H1 (cell line): ENCODE results near the gene TAF11L14. TPM values are rescaled to one million over a fixed set of nuclear protein-coding genes. Genes with fewer than 3 reads are reported as not detected.

Experiments used
- CTCF ChIA-PET: fragments of 300-600 bp; sonication (Branson Sonifier 250); formaldehyde crosslinking; loops from one replicate; lab custom pipeline; 2021; ENCODE audit not compliant: partially characterized antibody; lab: Charles Lee
- POLR2A ChIA-PET: fragments of 300-600 bp; sonication (Branson Sonifier 250); formaldehyde crosslinking; loops from one replicate; lab custom pipeline; 2021; ENCODE audit warnings: inconsistent platforms; ENCODE audit not compliant: partially characterized antibody; lab: Charles Lee
- DNase-seq, 2 experiments: peaks; one replicate each; pipeline versions ENCODE4 v3.0.0 to v3.0.0-alpha.2; 2010 to 2022; ENCODE audit warnings: low spot score in 2 of 2, low read depth in 1 of 2, mixed read lengths in 1 of 2
- FAIRE-seq: peaks from 2 replicates; lab custom pipeline; 2011; peaks lifted over from hg19 to GRCh38; lab: Jason Lieb, UNC
- H2AFZ ChIP-seq: 2 replicates; pipeline ENCODE4 v1.8.1; 2012; ENCODE audit warnings: low read length, inconsistent platforms
- H2AK5ac ChIP-seq: 2 replicates; pipeline ENCODE4 v1.6.1; 2013; ENCODE audit warnings: low read depth, low read length
- H2BK120ac ChIP-seq: replicated peaks from 2 replicates; pipeline ENCODE3; 2013; ENCODE audit warnings: low read depth, low read length, inconsistent platforms
- H2BK12ac ChIP-seq: 2 replicates; pipeline ENCODE4 v1.6.1; 2013; ENCODE audit warnings: low read depth, low read length
- H2BK15ac ChIP-seq: 2 replicates; pipeline ENCODE4 v1.6.1; 2013; ENCODE audit warnings: low read length
- H2BK20ac ChIP-seq: 2 replicates; pipeline ENCODE4 v1.6.1; 2013; ENCODE audit warnings: low read length
- H2BK5ac ChIP-seq: 2 replicates; pipeline ENCODE4 v1.6.1; 2013; ENCODE audit warnings: low read depth, low read length
- H3K14ac ChIP-seq: 2 replicates; pipeline ENCODE4 v1.6.1; 2013; ENCODE audit warnings: inconsistent platforms; ENCODE audit not compliant: insufficient read length
- H3K18ac ChIP-seq: 2 replicates; pipeline ENCODE4 v1.6.1; 2013; ENCODE audit warnings: low read length; ENCODE audit errors: extremely low read depth
- H3K23ac ChIP-seq: 2 replicates; pipeline ENCODE4 v1.6.1; 2013; ENCODE audit warnings: inconsistent platforms; ENCODE audit not compliant: insufficient read length
- H3K23me2 ChIP-seq: 2 replicates; pipeline ENCODE4 v1.6.1; 2013; ENCODE audit warnings: low read depth, low read length
- H3K27ac ChIP-seq: 2 replicates; pipeline ENCODE4 v1.6.1; 2011; ENCODE audit warnings: low read depth, low read length, inconsistent platforms
- H3K27me3 ChIP-seq, 4 experiments: replicated peaks in 1 of 4; 1 replicate in 1 of 4; 2 replicates in 3 of 4; pipeline versions ENCODE4 v1.6.1 to v1.8.1; 2011 to 2013; ENCODE audit warnings: low read length in 3 of 4, mild to moderate bottlenecking in 3 of 4, inconsistent platforms in 2 of 4, mixed read lengths in 2 of 4, moderate library complexity in 1 of 4; ENCODE audit not compliant: control insufficient read depth in 3 of 4, insufficient read depth in 3 of 4; ENCODE audit errors: extremely low read depth in 1 of 4
- H3K36me3 ChIP-seq, 4 experiments: 2 replicates each; pipeline versions ENCODE4 v1.6.1 to v1.8.1; 2011 to 2013; ENCODE audit warnings: mild to moderate bottlenecking in 4 of 4, low read length in 3 of 4, moderate library complexity in 2 of 4, control low read depth in 1 of 4, inconsistent platforms in 1 of 4; ENCODE audit not compliant: insufficient read depth in 4 of 4, control insufficient read depth in 2 of 4
- H3K4ac ChIP-seq: replicated peaks from 2 replicates; pipeline ENCODE3; 2013; ENCODE audit warnings: low read length, low read depth, mixed read lengths, inconsistent platforms; ENCODE audit not compliant: insufficient read length
- H3K4me1 ChIP-seq, 4 experiments: replicated peaks in 1 of 4; 1 replicate in 1 of 4; 2 replicates in 3 of 4; pipeline versions ENCODE4 v1.6.1 to v1.8.1; 2011 to 2013; ENCODE audit warnings: low read length in 3 of 4, inconsistent platforms in 2 of 4, mixed read lengths in 1 of 4; ENCODE audit not compliant: insufficient read depth in 4 of 4, control insufficient read depth in 3 of 4
- H3K4me2 ChIP-seq, 2 experiments: 2 replicates each; pipeline versions ENCODE4 v1.6.1 to v1.8.1; 2011 to 2013; ENCODE audit warnings: low read depth in 2 of 2, low read length in 2 of 2, control low read depth in 1 of 2, inconsistent platforms in 1 of 2, mild to moderate bottlenecking in 1 of 2; ENCODE audit not compliant: insufficient read depth in 1 of 2
- H3K4me3 ChIP-seq, 4 experiments: fragments of 200-600, 300-600 bp in 1 of 4; sonication (generic), shearing (Covaris generic), sonication (Bioruptor Twin) in 1 of 4; 2 replicates each; pipeline versions ENCODE4 v1.5.1 to v1.8.1; 2011 to 2016; ENCODE audit warnings: low read length in 4 of 4, low read depth in 3 of 4, control low read depth in 2 of 4, inconsistent platforms in 2 of 4, mild to moderate bottlenecking in 2 of 4, mixed read lengths in 1 of 4, moderate library complexity in 1 of 4; ENCODE audit not compliant: insufficient read depth in 2 of 4; ENCODE audit errors: extremely low read depth in 1 of 4
- H3K56ac ChIP-seq: replicated peaks from 2 replicates; pipeline ENCODE3; 2013; ENCODE audit warnings: low read depth, mild to moderate bottlenecking, mixed read lengths, low read length, inconsistent platforms; ENCODE audit not compliant: insufficient read length
- H3K79me1 ChIP-seq: 2 replicates; pipeline ENCODE4 v1.6.1; 2013; ENCODE audit warnings: low read depth, low read length, control low read depth
- H3K79me2 ChIP-seq, 2 experiments: 2 replicates each; pipeline versions ENCODE4 v1.6.1 to v1.8.1; 2012 to 2013; ENCODE audit warnings: low read length in 2 of 2, mild to moderate bottlenecking in 2 of 2, inconsistent platforms in 1 of 2; ENCODE audit not compliant: insufficient read depth in 2 of 2, control insufficient read depth in 1 of 2
- H3K9ac ChIP-seq, 4 experiments: replicated peaks in 1 of 4; 1 replicate in 1 of 4; 2 replicates in 3 of 4; pipeline versions ENCODE4 v1.6.1 to v1.8.1; 2011 to 2013; ENCODE audit warnings: low read depth in 3 of 4, low read length in 3 of 4, control low read depth in 2 of 4, mild to moderate bottlenecking in 2 of 4, moderate library complexity in 2 of 4, inconsistent platforms in 1 of 4; ENCODE audit errors: extremely low read depth in 1 of 4
- H3K9me3 ChIP-seq, 2 experiments: 2 replicates each; pipeline versions ENCODE4 v1.6.1 to v1.8.1; 2012 to 2013; ENCODE audit warnings: mild to moderate bottlenecking in 2 of 2, moderate library complexity in 2 of 2, control low read depth in 1 of 2, inconsistent platforms in 1 of 2, low read depth in 1 of 2, low read length in 1 of 2, mixed read lengths in 1 of 2; ENCODE audit not compliant: insufficient read depth in 2 of 2
- H4K20me1 ChIP-seq, 2 experiments: replicated peaks in 1 of 2; 2 replicates each; pipeline versions ENCODE3 to v1.8.1; 2011 to 2013; ENCODE audit warnings: inconsistent platforms in 2 of 2, low read length in 2 of 2, mild to moderate bottlenecking in 1 of 2; ENCODE audit not compliant: insufficient read depth in 2 of 2, control insufficient read depth in 1 of 2
- H4K5ac ChIP-seq: 2 replicates; pipeline ENCODE4 v1.6.1; 2013; ENCODE audit warnings: low read length, low read depth, mixed read lengths, inconsistent platforms; ENCODE audit not compliant: insufficient read length
- H4K8ac ChIP-seq: 2 replicates; pipeline ENCODE4 v1.8.0; 2013; ENCODE audit warnings: mild to moderate bottlenecking, moderate library complexity, low read length, inconsistent platforms; ENCODE audit not compliant: insufficient read depth; ENCODE audit errors: extremely low read depth
- H4K91ac ChIP-seq: replicated peaks from 2 replicates; pipeline ENCODE3; 2013; ENCODE audit warnings: low read length, mixed read lengths, inconsistent platforms; ENCODE audit not compliant: insufficient read length
- ASH2L ChIP-seq: fragments of 200-600, 300-600 bp; sonication (generic); IDR thresholded peaks from one replicate; pipeline ENCODE4 v1.7.1; 2017; ENCODE audit warnings: low read length
- BCL11A ChIP-seq, 2 experiments: IDR thresholded peaks; one replicate each; pipeline ENCODE4 v1.6.1; 2011; ENCODE audit warnings: low read depth in 2 of 2, low read length in 2 of 2, mild to moderate bottlenecking in 2 of 2
- CBX8 ChIP-seq: fragments of 300-800, 300-1000 bp; sonication (generic); IDR thresholded peaks from 2 replicates; pipeline ENCODE4 v1.7.1; 2016; ENCODE audit warnings: low read depth, low read length, borderline replicate concordance
- CTBP2 ChIP-seq: IDR thresholded peaks from 2 replicates; pipeline ENCODE4 v1.7.0; 2011; ENCODE audit warnings: borderline replicate concordance, mild to moderate bottlenecking, moderate library complexity, mixed read lengths, low read length; ENCODE audit not compliant: insufficient read depth, insufficient read length
- E2F6 ChIP-seq: IDR thresholded peaks from 2 replicates; pipeline ENCODE4 v1.6.1; 2012; ENCODE audit warnings: inconsistent platforms
- EZH2 ChIP-seq: fragments of 200-600 bp; sonication (generic); IDR thresholded peaks from 2 replicates; pipeline ENCODE4 v1.7.1; 2012; ENCODE audit warnings: low read depth, mild to moderate bottlenecking, moderate library complexity, low read length, inconsistent platforms; ENCODE audit not compliant: severe bottlenecking
- RBBP5 ChIP-seq: IDR thresholded peaks from 2 replicates; pipeline ENCODE4 v1.7.1; 2012; ENCODE audit warnings: low read depth, mild to moderate bottlenecking, inconsistent platforms, low read length, moderate library complexity, borderline replicate concordance
- TAF1 ChIP-seq: IDR thresholded peaks from 2 replicates; pipeline ENCODE4 v1.6.1; 2011; ENCODE audit warnings: mild to moderate bottlenecking, low read depth, low read length
- TBP ChIP-seq: IDR thresholded peaks from 2 replicates; pipeline ENCODE4 v1.6.1; 2011; ENCODE audit warnings: low read depth, low read length, improper control_type of control experiment
- TCF12 ChIP-seq: IDR thresholded peaks from 2 replicates; pipeline ENCODE4 v1.6.1; 2011; ENCODE audit warnings: low read depth, mild to moderate bottlenecking, low read length
- YY1 ChIP-seq: IDR thresholded peaks from 2 replicates; pipeline ENCODE4 v1.6.1; 2011; ENCODE audit warnings: low read depth, mild to moderate bottlenecking, low read length
- WGBS, 2 experiments: shearing (Covaris generic) in 1 of 2; methylation state at CpG; one replicate each; pipeline versions ENCODE4 v1.1.6 to v1.1.7; 2013 to 2015; ENCODE audit warnings: low lambda C conversion rate in 2 of 2, mixed read lengths in 2 of 2, inconsistent platforms in 1 of 2, low coverage in 1 of 2, missing lambda C conversion rate in 1 of 2; ENCODE audit not compliant: insufficient replicate concordance in 2 of 2, insufficient coverage in 1 of 2, insufficient read length in 1 of 2; ENCODE audit errors: extremely low coverage in 1 of 2, missing lambda C conversion rate in 1 of 2; 5-methylcytosine and 5-hydroxymethylcytosine counted together
- polyA plus RNA-seq, 7 experiments: library from polyadenylated mRNA; depleted of rRNA in 3 of 7; stranded (reverse) in 5 of 7; unstranded in 2 of 7; fragments of >200 nt in 5 of 7; fragments of 200-250 nt in 2 of 7; gene quantifications; 1 replicate in 5 of 7; 2 replicates in 1 of 7; 4 replicates in 1 of 7; pipeline versions ENCODE4 v1.2.1 to v1.2.3, GENCODE V29; 2011 to 2013; ENCODE audit warnings: missing spikeins in 2 of 7, mixed read lengths in 2 of 7
- total RNA-seq: library from RNA; stranded (reverse); fragmentation: NEBNext Ultra II Directional; extraction: Animal tissue kit (Norgen Biotek cat#: 25700); gene quantifications from 2 replicates; pipeline ENCODE4 v1.2.1, GENCODE V29; 2021
- TF ChIP-seq, protein P1 (sequence below): IDR thresholded peaks from 2 replicates; pipeline ENCODE4 v1.6.1; 2012; ENCODE audit warnings: low read length, inconsistent platforms

The TAF11L14 gene
- total and polyA plus RNA-seq, 2 of the 8 experiments (the other 6 are each of a cell fraction or from before 2014, with no cell fraction given): not detected

GRCh38 chr5:17678751-17679324 lies 44.6 kb downstream of the TAF11L14 start:
- Histone ChIP-seq H3K9ac (no peak overlapping the region), H3K79me2 (no peaks in the 10 kb centered on the region), H3K4ac (no peak overlapping the region), H4K20me1 (no peaks in the 10 kb centered on the region), H3K23me2 (no peaks in the 10 kb centered on the region), H4K8ac (no peak overlapping the region), H3K18ac (no peak overlapping the region), H3K79me1 (no peaks in the 10 kb centered on the region), H2AK5ac (no peak overlapping the region), H3K56ac (no peak overlapping the region), H2BK120ac (no peak overlapping the region), H3K14ac (no peak overlapping the region), H2BK12ac (no peak overlapping the region), H2BK15ac (no peak overlapping the region), H3K9me3 (no peaks in the 10 kb centered on the region), H3K4me2 (no peak overlapping the region), H3K27me3 (no peaks in the 10 kb centered on the region), H3K36me3 (no peaks in the 10 kb centered on the region), H3K27ac (no peak overlapping the region), H2AFZ (no peak overlapping the region), H4K5ac (no peak overlapping the region), H3K4me1 (no peaks in the 10 kb centered on the region), H3K23ac (no peak overlapping the region), H3K4me3 (no peak overlapping the region), H4K91ac (no peak overlapping the region), H2BK20ac (no peak overlapping the region), H2BK5ac (no peak overlapping the region)
- POLR2A ChIA-PET: no interaction called here
- CTCF ChIA-PET: interaction anchor here (1.2 to 1.4 kb wide), 2 partner anchors 8 to 434 kb away, joined by 3 read pairs; no protein-coding TSS in a partner anchor
- WGBS, 2 experiments: 94% methylated on average over 4 of the region's 4 CpGs; no CpG with 5 or more reads in 1 of the 2 experiments
- DNase-seq (no peak), FAIRE-seq (no peak)
- no peak for TF ChIP-seq EZH2
- no peak for TF ChIP-seq YY1
- no peak for TF ChIP-seq ASH2L
- TF ChIP-seq, protein P1, sequence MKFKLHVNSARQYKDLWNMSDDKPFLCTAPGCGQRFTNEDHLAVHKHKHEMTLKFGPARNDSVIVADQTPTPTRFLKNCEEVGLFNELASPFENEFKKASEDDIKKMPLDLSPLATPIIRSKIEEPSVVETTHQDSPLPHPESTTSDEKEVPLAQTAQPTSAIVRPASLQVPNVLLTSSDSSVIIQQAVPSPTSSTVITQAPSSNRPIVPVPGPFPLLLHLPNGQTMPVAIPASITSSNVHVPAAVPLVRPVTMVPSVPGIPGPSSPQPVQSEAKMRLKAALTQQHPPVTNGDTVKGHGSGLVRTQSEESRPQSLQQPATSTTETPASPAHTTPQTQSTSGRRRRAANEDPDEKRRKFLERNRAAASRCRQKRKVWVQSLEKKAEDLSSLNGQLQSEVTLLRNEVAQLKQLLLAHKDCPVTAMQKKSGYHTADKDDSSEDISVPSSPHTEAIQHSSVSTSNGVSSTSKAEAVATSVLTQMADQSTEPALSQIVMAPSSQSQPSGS: no peak
- TF ChIP-seq BCL11A (IDR thresholded peaks at IDR 0.05; ENCODE audit: low read depth in 2 of 2, low read length in 2 of 2): no peak
- no peak for TF ChIP-seq CTBP2
- TF ChIP-seq TBP: no peak
- no peak for TF ChIP-seq TAF1
- no peak for TF ChIP-seq CBX8
- no peak for TF ChIP-seq E2F6
- no peak for TF ChIP-seq RBBP5
- TF ChIP-seq TCF12: no peak
